ENCODE data around the gene ECE1. TPM values are rescaled to one million over a fixed set of nuclear protein-coding genes. Genes with fewer than 3 reads are reported as not detected.

ECE1 gene
- total and polyA plus RNA-seq, 2 of the 13 experiments (the other 11 are each of a cell fraction or from before 2014, with no cell fraction given), result 13.5 to 21.2 TPM

DNA sequence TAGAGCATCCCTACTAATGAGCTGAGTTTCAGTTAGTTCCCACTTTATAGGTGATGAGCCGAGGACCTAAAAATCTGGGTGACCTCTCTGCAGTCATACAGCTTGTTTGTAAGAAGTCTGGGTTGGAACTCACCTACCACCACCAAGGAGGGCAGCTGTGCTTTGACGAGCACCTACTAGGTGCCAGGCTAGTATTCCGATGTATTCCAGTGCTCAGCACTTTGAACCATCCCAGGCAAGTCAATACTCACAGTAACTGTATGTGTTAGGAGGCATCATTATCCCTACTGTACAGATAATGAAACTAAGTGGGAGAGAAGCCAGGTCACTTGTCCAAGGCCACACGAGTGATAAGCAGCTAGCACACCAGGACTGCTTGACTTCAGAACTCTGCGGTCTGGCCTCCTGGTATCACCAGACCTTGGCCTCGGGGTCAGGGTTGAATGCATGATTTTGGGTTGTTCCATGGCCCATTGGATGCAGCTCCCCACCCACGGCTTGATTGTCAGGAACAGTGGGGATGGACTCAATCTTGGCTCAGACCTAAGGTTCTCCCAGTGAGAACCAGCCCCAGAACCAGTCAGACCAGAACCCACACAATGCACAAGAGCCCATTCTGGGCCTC is 20.7 kb downstream of the ECE1 start (continued):
- TF ChIP-seq SP2 (CRISPR knock-in tag; IDR thresholded peaks at IDR 0.05), result no peak
- no peak; the same call in 1 of the 2 replicates for TF ChIP-seq DRAP1 (CRISPR knock-in tag; IDR thresholded peaks at IDR 0.05)
- TF ChIP-seq XRCC5 (optimal IDR thresholded peaks at IDR 0.05; ENCODE audit: low read length), result no peak
- no peak for TF ChIP-seq SP1 (IDR thresholded peaks at IDR 0.05)
- no peak for TF ChIP-seq SP1 (CRISPR knock-in tag; IDR thresholded peaks at IDR 0.05)
- TF ChIP-seq ATAD3A (CRISPR knock-in tag; IDR thresholded peaks at IDR 0.05), result no peak
- TF ChIP-seq ZKSCAN1 (IDR thresholded peaks at IDR 0.05; ENCODE audit: low read length), result peak; percentile 98
- TF ChIP-seq SNRNP70 (IDR thresholded peaks at IDR 0.05; ENCODE audit: low read depth, low read length), result no peak
- TF ChIP-seq ZNF430 (CRISPR knock-in tag; IDR thresholded peaks at IDR 0.05), result peak; percentile 85; the same call in 1 of the 2 replicates
- TF ChIP-seq MLXIP (CRISPR knock-in tag; IDR thresholded peaks at IDR 0.05; ENCODE audit: borderline replicate concordance), result no peak
- no peak for TF ChIP-seq ZNF530 (CRISPR knock-in tag; IDR thresholded peaks at IDR 0.05; ENCODE audit: low read depth)
- TF ChIP-seq ZNF552 (CRISPR knock-in tag; IDR thresholded peaks at IDR 0.05; ENCODE audit: borderline replicate concordance), result no peak
- TF ChIP-seq ZNF605 (CRISPR knock-in tag; IDR thresholded peaks at IDR 0.05), result peak; percentile 62
- peak; percentile 42; the same call in 1 of the 2 replicates for TF ChIP-seq KMT2B (CRISPR knock-in tag; IDR thresholded peaks at IDR 0.05)
- peak; percentile 54; the same call in 1 of the 2 replicates for TF ChIP-seq SP4 (CRISPR knock-in tag; IDR thresholded peaks at IDR 0.05)
- TF ChIP-seq, protein P1, sequence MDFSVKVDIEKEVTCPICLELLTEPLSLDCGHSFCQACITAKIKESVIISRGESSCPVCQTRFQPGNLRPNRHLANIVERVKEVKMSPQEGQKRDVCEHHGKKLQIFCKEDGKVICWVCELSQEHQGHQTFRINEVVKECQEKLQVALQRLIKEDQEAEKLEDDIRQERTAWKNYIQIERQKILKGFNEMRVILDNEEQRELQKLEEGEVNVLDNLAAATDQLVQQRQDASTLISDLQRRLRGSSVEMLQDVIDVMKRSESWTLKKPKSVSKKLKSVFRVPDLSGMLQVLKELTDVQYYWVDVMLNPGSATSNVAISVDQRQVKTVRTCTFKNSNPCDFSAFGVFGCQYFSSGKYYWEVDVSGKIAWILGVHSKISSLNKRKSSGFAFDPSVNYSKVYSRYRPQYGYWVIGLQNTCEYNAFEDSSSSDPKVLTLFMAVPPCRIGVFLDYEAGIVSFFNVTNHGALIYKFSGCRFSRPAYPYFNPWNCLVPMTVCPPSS (IDR thresholded peaks at IDR 0.05), result no peak
- TF ChIP-seq NFKBIZ (CRISPR knock-in tag; IDR thresholded peaks at IDR 0.05), result no peak
- TF ChIP-seq PPARG (CRISPR knock-in tag; conservative IDR thresholded peaks at IDR 0.05), result peak; percentile 89
- TF ChIP-seq ZNF546 (CRISPR knock-in tag; conservative IDR thresholded peaks at IDR 0.05), result no peak
- TF ChIP-seq ATF7 (IDR thresholded peaks at IDR 0.05), result no peak
- no peak for TF ChIP-seq ATF7 (CRISPR knock-in tag; IDR thresholded peaks at IDR 0.05)
- TF ChIP-seq WIZ (CRISPR knock-in tag; IDR thresholded peaks at IDR 0.05), result 0 out of 2 replicates have a peak, but pooled peaks have one; percentile 60
- no peak for TF ChIP-seq CBX2 (IDR thresholded peaks at IDR 0.05; ENCODE audit: low read depth, low read length)
- TF ChIP-seq CBX2 (CRISPR knock-in tag; IDR thresholded peaks at IDR 0.05; ENCODE audit: low read depth), result no peak
- TF ChIP-seq ZNF503 (CRISPR knock-in tag; IDR thresholded peaks at IDR 0.05), result peak; percentile 82
- TF ChIP-seq, protein P2, sequence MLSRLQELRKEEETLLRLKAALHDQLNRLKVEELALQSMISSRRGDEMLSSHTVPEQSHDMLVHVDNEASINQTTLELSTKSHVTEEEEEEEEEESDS (CRISPR knock-in tag; IDR thresholded peaks at IDR 0.05; ENCODE audit: borderline replicate concordance), result no peak
- TF ChIP-seq SRSF9 (IDR thresholded peaks at IDR 0.05; ENCODE audit: borderline replicate concordance, insufficient read depth, low read depth, low read length, poor library complexity, severe bottlenecking), result no peak

All from HepG2 (cell line).